ENCODE measurements around the gene DLGAP1. TPM values are rescaled to one million over a fixed set of nuclear protein-coding genes. Genes with fewer than 3 reads are reported as not detected.

DLGAP1 gene
- total and polyA plus RNA-seq, 2 of the 13 experiments (the other 11 are each of a cell fraction or from before 2014, with no cell fraction given): 0.01 TPM; not detected in 1

- Histone ChIP-seq H2AFZ (ENCODE audit: low read length) (no peak overlapping the region), H3K4me3 (replicated peaks in 1 of 3; ENCODE audit: insufficient read depth in 1 of 3, low read depth in 2 of 3, low read length in 3 of 3) (no peak overlapping the region; a peak in 1 of 6 replicates)
Measured at GRCh38 chr18:4454537-4455112, 482 bp downstream of the DLGAP1 start.

More at GRCh38 chr18:4454537-4455112, 482 bp downstream of the DLGAP1 start:
- intact Hi-C loops (cut with micrococcal nuclease; ENCODE audit: unreplicated experiment) (no loop called here), in situ Hi-C loops (cut with HindIII; ENCODE audit: extremely low pct_ligation_motif_present, low pct_unique_long_range_greater_than_20kb) (loop anchor here (25.0 kb wide), 1 partner anchor 108 kb away; no protein-coding TSS in a partner anchor)
- Histone ChIP-seq H3K9me3 (ENCODE audit: low read length) (no peaks in the 10 kb centered on the region), H3K79me2 (ENCODE audit: insufficient read depth, low read length) (no peaks in the 10 kb centered on the region), H3K9ac (ENCODE audit: insufficient read depth, low read depth, low read length) (no peak overlapping the region), H3K36me3 (replicated peaks in 1 of 2; ENCODE audit: control insufficient read depth in 1 of 2, insufficient read depth in 2 of 2, low read length in 2 of 2) (no peaks in the 10 kb centered on the region), H3K27me3 (ENCODE audit: control insufficient read depth in 1 of 2, insufficient read depth in 2 of 2, low read length in 2 of 2) (peaks cover 0 to 19% of the 10 kb centered on the region in 2 experiments; a peak in 2 of 5 replicates), H3K27ac (ENCODE audit: extremely low read length, insufficient read depth, low read length) (no peak overlapping the region), H3K4me1 (ENCODE audit: insufficient read depth, low read length) (no peaks in the 10 kb centered on the region), H3K4me2 (ENCODE audit: low read depth, low read length) (0 out of 2 replicates have a peak overlapping the region, but pooled peaks have one; percentile 1), H4K20me1 (ENCODE audit: insufficient read depth, low read length) (no peaks in the 10 kb centered on the region)
- no TSS peak for BruUV-seq (replicated peaks)
- 49% methylated on average over 5 of the region's 65 CpGs for WGBS (ENCODE audit: low lambda C conversion rate)
- CTCF ChIA-PET (ENCODE audit: low intra/inter-chr PET ratio, low total read pairs): no interaction called here
- POLR2A ChIA-PET: no interaction called here
- ATAC-seq: peak; percentile 32; the same call in 2 of the 3 replicates
- DNase-seq (ENCODE audit: low spot score): no peak
- TF ChIP-seq KLF16 (CRISPR knock-in tag; IDR thresholded peaks at IDR 0.05) (no peak), ATRX (CRISPR knock-in tag; IDR thresholded peaks at IDR 0.05; ENCODE audit: borderline replicate concordance) (no peak), DNMT1 (CRISPR knock-in tag; IDR thresholded peaks at IDR 0.05) (no peak), MXI1 (IDR thresholded peaks at IDR 0.05; ENCODE audit: borderline replicate concordance, low read depth, low read length) (no peak), ZNF660 (CRISPR knock-in tag; IDR thresholded peaks at IDR 0.05; ENCODE audit: borderline replicate concordance, low read depth) (no peak), SIN3B (IDR thresholded peaks at IDR 0.05; ENCODE audit: low read length) (no peak), ZNF780A (CRISPR knock-in tag; IDR thresholded peaks at IDR 0.05) (no peak), FOXO4 (CRISPR knock-in tag; conservative IDR thresholded peaks at IDR 0.05) (no peak), BRF2 (CRISPR knock-in tag; IDR thresholded peaks at IDR 0.05) (no peak), THRA (CRISPR knock-in tag; IDR thresholded peaks at IDR 0.05; ENCODE audit: borderline replicate concordance) (no peak), ZNF800 (CRISPR knock-in tag; IDR thresholded peaks at IDR 0.05) (no peak), GATAD1 (CRISPR knock-in tag; IDR thresholded peaks at IDR 0.05) (no peak)
- TF ChIP-seq, protein P1, sequence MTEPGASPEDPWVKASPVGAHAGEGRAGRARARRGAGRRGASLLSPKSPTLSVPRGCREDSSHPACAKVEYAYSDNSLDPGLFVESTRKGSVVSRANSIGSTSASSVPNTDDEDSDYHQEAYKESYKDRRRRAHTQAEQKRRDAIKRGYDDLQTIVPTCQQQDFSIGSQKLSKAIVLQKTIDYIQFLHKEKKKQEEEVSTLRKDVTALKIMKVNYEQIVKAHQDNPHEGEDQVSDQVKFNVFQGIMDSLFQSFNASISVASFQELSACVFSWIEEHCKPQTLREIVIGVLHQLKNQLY (CRISPR knock-in tag; IDR thresholded peaks at IDR 0.05): no peak
- no peak for FAIRE-seq

All from HepG2 (cell line).